ENCODE results near the gene GFOD2.
"Not testable (repeated sequence)": the region's sequence is repeated elsewhere in the genome, so short reads cannot be mapped to it uniquely, and the experiment has no call there.

Gene GFOD2

DNA sequence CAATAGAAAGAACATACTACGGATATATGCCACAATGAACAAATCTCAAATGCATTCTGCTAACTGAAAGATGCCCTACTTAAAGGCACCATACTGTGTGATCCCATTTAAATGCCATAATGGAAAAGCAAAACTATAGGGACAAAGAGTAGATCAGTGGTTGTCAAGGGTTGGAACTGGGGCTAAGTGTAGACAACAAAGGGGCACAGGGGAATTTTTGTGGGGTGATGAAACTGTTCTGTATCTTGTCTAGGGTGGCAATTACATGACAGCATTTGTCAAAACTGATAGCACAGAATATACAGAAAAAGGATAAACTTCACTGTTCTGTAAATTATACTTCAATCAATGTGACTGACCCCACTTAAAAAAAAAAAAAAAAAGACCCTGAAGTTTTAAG lies 17.7 kb downstream of the GFOD2 start:
- DNase-seq (ENCODE audit: low spot score) = no peak

DNA sequence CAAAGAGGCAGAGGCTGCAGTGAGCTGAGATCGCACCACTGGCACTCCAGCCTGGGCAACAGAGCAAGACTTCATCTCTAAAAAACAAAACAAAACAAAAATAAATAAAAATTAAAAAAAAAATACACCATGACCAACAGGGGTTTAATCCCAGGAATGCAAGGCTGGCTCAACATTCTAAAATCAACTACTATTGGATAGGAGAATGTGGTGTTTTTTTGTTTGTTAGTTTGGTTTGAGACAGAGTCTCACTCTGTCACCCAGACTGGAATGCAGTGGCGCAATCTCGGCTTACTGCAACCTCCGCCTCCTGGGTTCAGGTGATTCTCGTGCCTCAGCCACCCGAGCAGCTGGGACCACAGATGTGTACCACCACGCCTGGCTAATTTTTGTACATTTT lies 19.9 kb downstream of the GFOD2 start:
- no peak for DNase-seq (ENCODE audit: low spot score)

DNA sequence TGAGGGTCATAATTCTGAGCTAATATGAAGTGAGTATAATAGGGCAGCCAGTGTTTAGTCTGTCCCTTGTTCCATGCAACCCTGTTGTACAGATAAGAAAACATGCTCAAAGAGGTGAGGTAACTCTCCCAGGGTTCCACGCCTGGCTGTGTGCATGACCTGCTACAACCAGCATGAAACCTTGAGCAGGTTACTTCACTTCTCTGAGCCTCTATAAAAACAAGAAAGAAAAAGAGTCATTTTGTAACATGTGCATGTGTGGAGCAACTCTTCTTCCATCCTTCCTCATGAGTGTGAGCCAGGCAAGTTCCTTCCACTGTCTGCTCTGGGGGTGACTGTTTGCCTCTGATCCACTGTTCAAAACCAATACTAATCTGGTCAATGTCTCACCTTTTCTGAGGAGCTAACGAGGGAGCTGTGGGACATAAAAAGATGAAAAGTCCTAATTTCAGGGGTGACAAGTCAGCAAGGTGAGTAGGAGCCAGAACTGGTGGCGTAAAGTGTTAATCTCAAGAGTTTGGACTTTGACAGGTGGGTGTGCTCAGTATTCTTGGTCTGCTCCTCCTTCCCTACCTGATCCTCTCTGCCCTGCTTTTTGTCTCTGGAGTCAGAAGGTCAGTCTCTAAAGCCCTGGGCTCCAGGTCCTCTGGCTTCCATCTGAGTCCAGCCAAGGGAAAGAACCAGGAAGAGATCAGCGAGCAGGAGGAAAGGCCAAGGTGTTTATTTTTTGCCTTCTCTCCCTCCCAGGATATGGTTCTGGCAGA lies 21.5 kb downstream of the GFOD2 start:
- no peak for DNase-seq (ENCODE audit: low spot score)

DNA sequence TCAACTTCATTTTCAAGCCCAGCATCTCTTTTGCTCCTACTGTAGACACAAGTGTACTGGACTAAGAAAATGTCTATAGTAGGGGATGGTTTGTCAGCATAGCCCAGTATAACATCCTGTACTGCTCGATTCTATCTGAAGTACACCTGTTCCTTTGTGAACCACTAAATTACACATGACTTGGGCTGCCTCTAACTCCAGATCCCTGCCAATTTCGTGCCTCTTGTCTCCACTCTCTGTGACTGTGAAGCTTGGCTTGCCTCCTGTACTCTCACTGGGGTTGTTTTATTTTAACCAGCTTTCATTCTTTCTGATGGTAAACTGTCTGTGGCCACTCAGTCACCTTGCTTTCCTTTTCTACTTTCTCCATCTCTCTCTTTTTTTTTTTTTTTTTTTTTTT lies 24.5 kb downstream of the GFOD2 start:
- no peak for DNase-seq (ENCODE audit: low spot score)

GRCh38 chr16:67693517-67694285 lies 25.4 kb downstream of the GFOD2 start:
- not testable (repeated sequence) for DNase-seq (ENCODE audit: low spot score)

DNA sequence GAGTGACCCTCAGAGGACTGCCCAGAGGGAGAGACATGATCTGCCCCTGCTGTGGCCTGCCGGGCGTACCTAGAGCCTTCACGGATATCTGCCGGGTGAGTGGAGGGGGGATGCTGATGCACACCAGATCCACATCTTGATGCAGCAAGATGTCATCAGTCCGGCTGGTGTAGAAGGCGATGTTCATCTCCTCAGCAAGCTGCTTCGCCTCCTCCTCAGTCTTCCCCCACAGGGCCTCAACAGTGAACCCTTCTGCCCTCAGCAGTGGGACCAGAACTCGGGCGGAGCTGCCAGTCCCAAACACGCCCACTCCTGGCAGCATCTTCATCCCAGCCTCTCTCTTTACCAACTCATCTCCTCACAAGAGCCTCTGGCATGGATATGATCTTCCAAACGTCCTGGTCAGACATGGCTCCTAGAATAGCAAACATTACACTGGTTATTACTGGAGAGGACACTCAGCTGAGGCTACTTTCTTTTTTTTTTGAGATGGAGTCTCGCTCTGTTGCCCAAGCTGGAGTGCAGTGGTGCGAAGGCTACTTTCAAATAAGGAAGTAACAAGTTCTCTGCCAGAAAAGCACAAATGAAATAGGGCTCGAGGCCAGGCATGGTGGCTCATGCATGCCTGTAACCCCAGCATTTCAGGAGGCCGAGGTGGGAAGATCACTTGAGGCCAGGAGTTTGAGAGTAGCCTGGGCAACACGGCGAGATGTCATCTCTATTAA lies 33.6 kb downstream of the GFOD2 start:
- no peak for DNase-seq (ENCODE audit: low spot score)

DNA sequence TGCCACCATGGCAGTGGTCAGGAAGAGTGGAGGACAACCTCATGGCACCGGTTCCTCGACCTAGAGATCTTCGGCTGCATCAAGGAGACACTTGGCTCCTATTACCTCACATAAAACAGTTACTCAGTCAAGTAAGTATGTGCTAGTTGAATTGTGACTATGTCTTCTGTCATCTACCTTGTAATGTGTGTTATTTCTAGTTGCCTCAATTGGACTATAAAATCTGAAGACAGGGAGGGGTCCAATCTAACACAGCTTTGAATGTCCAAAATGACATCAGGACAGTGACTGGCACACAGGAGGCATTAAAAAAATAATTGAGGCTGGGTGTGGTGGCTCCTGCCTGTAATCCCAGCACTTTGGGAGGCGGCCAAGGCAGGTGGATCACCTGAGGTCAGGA lies 35.3 kb downstream of the GFOD2 start:
- no peak for DNase-seq (ENCODE audit: low spot score)

GRCh38 chr16:67679935-67680897 lies 38.9 kb downstream of the GFOD2 start:
- DNase-seq (ENCODE audit: low spot score) = no peak

GRCh38 chr16:67678354-67679023 lies 40.6 kb downstream of the GFOD2 start:
- DNase-seq (ENCODE audit: low spot score) = no peak

GRCh38 chr16:67677712-67678111 lies 41.4 kb downstream of the GFOD2 start:
- no peak for DNase-seq (ENCODE audit: low spot score)

DNA sequence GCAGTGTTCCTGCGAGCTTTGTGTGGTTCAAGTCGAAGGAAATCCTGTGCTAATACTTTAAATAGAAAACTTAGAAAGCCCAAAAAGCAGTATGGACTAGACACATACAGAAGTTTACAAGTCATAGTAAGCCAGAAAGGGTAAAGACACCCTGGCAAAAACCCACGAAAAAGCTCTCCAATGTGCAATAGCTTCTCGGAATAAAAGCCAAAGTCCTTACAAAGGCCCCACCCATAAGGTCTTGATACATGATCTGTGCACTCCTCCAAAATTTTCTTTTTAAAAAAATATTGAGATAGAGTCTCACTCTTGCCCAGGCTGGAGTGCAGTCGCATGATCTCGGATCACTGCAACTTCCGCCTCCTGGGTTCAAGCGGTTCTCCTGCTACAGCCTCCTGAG lies 42.2 kb downstream of the GFOD2 start:
- no peak for DNase-seq (ENCODE audit: low spot score)

DNA sequence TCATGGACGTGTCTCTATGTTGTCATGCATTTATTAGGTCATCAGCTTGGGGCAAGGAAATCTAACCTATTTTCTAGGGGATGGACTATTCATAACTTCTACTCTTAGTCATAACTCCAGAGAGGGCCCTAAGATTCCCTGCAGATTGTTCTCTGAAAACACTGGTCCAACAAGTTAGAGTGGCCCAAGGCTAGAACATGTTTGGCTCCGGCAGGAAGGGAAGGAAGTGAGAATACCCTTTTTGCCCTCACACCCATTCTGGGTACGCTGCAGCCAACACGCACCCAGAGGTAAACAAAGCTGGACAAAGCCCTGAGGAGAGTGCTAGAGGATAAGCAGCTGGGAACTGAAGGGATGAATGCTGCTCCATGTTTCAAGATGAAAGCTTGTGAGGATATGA lies 42.6 kb downstream of the GFOD2 start:
- no peak for DNase-seq (ENCODE audit: low spot score)

DNA sequence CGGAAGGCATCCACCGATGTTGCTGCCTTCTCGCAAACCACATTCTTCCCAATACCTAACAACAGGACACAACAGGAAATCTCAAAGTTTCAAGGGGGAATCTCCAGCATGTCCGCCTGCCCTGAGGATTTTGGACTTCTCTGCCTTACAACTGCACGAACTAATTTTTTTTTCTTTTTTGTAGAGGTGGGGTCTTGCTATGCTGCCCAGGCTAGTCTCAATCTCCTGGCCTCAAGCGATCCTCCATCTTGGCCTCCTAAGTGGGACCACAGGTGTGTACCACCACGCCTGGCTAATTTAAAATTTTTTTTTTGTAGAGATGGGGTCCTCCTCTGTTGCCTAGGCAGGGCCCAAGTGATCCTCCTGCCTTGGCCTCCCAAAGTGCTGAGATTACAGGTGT lies 43.1 kb downstream of the GFOD2 start:
- no peak for DNase-seq (ENCODE audit: low spot score)

DNA sequence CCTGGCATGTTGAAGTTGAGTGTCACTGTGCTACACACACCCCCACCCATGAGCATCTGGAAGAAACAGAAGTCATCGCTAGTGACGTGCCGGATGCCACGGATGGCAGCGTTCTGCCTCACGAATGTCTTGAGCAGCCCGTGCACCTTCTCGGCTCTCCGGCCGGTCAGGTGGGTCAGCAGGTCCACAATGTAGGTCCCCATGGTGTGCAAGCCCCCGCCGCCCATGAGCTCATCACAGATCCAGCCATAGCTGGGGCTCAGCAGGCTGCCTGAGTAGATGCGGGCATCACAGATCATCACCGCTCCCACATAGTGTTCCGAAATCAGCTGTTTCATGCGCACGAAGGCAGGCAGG lies 43.6 kb downstream of the GFOD2 start:
- no peak for DNase-seq (ENCODE audit: low spot score)

- no peak for DNase-seq (ENCODE audit: low spot score)
These were observed 44.1 kb downstream of the GFOD2 start for GRCh38 chr16:67674851-67675578.

DNA sequence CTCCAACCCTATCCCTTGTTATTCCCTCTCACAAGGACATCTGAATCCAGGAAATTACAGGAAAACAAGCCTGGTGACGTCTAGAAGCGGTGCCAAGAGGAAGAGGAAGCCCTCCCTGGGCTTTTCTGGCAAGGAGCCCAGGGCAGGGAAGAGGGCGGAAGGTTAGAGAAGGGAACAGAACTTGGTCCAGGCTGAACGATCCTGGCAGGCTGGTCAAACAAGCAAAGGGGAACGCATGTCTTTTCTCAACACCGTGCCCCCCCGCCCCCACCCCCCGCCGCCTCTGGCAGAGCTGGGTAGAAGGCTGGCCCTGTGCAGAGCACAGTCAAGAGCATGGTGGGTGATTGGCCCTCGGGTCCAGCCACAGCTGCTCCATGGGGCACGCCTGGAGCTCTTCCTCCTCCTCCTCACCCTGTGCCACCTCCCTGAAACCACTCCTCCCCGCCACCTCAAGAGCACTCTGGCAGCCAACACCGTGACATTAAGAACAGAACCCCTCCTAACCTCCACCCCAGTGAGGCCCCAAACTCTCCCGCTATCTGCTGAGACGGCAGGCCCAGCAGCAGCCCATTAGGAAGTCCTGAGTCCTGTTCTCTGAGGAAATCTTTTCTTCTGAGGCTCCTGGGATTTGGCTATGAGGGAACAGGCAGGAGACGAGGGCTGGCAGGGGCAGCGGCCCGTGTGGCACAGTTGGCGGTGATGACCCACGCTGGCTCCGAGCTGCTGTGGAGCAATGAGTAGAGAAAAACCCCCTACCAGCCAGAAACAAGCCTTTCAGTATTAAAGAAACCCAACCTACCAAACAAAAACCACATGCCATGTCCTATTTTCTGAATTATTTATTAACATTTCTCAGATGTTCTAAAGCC lies 45.2 kb downstream of the GFOD2 start:
- no peak for DNase-seq (ENCODE audit: low spot score)

DNA sequence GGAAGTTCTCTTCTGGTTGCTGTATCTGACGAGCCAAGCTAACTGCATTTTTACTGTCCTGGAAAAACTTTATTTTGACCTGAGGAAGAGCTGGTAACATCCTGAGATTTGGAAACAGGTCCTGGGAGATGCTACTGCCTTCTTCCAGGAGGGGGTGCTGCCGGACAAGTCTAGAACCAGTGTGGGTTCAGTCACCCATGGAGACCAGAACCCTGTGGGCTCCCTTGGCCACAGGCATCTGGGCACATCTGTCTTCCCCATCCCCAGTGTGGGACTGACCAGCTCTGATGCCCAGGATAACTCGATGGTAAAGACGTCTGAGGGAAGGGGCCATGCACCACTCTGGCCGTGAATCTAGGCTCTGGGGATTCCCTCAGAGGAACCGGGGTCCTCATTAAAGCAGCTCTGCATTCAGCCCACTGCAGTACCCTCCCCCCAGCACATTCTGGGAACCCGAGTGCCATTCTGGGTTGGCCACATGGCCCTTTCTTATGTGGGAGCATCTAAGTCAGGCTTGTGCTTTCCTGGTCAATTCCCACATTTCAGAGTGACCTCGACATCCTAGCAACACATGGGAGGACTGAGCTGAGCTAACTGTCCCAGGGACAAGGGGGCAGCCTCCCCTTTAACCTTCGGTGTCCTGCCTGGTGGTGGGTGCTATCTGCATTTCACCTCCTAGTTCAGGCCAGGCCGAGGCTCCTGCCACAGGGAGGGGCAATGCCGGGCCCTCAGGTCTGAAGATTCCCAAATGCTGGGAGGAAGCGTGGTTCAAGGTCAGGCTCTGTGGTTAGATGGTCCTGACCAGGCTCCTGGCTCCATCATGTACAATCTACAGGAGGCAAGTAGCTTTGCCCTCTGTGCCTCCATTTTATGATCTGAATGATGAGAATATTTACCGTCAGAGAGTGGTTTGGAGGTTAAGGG lies 46.1 kb downstream of the GFOD2 start:
- no peak for DNase-seq (ENCODE audit: low spot score)

GRCh38 chr16:67672306-67672705 lies 46.8 kb downstream of the GFOD2 start:
- no peak for DNase-seq (ENCODE audit: low spot score)
